Duodenal mucosa (tissue), 2 donors: Measurements from ENCODE around the gene FEV.
A peak's percentile ranks its signal among the peaks of the same experiment; 100 is the strongest.

Experiments
- H3K27ac ChIP-seq: one replicate; pipeline ENCODE4 v1.7.0; 2013; ENCODE audit warnings: low read depth, low read length
- H3K27me3 ChIP-seq, 2 donors: one replicate each; pipeline ENCODE4 v1.7.0; 2013; ENCODE audit warnings: low read length in 2 of 2, control low read depth in 1 of 2; ENCODE audit not compliant: insufficient read depth in 2 of 2, control insufficient read depth in 1 of 2
- H3K36me3 ChIP-seq, 2 donors: one replicate each; pipeline ENCODE4 v1.7.0; 2013; ENCODE audit warnings: low read length in 2 of 2, control low read depth in 1 of 2; ENCODE audit not compliant: insufficient read depth in 2 of 2, control insufficient read depth in 1 of 2
- H3K4me1 ChIP-seq, 2 donors: one replicate each; pipeline ENCODE4 v1.7.0; 2013; ENCODE audit warnings: low read length in 2 of 2, control low read depth in 1 of 2; ENCODE audit not compliant: insufficient read depth in 2 of 2, control insufficient read depth in 1 of 2
- H3K4me3 ChIP-seq, 2 donors: one replicate each; pipeline ENCODE4 v1.7.0; 2013; ENCODE audit warnings: low read length in 2 of 2, low read depth in 1 of 2
- H3K9ac ChIP-seq, 2 donors: one replicate each; pipeline ENCODE4 v1.7.0; 2013; ENCODE audit warnings: low read length in 2 of 2, low read depth in 1 of 2
- H3K9me3 ChIP-seq, 2 donors: one replicate each; pipeline ENCODE4 v1.7.0; 2013; ENCODE audit warnings: low read length in 2 of 2, control low read depth in 1 of 2; ENCODE audit not compliant: control insufficient read depth in 1 of 2

The FEV gene

DNA sequence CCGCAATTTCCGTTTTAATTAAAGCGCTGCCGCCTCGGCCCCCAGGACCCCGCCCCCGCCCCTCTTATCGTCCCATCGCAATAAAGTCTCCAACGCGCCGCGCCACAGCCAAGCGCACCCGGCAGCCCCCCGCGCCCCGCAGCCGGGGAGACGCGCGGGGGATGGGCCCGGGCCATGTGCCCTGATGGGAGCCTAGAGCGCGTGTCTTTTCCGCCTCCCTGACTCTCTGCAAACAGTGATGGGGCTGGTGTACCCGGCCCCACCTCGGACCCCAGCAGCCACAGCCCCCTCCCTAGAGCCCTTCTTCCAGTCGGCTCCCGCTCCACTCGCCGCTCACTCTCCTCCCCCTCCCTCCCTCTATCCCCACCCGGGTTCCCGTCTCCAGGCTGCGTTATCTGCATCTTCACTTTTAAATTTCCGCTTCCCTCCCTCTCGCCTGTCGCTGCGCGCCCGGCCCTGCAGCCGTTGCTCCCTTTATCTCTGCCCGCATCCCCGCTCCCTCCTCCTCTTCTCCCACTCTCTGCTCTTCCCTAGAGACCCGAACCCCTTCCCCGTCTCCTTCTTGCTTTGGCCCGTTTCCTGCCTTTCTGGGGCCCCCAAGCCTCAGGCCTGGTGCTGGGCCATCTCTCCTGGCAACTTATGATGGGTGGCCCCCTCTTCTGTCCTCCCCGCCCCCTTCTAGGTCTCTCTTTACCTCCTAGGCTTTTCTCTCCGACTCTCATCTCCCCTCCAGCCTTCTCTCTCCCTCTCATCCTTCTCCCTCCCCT, 524 bp upstream of the FEV start:
- H3K9ac ChIP-seq: no peak overlapping the region
- no peak overlapping the region for H3K27ac ChIP-seq
- no peak overlapping the region for H3K4me3 ChIP-seq
- H3K9me3 ChIP-seq: no peaks in the 10 kb centered on the region
- H3K4me1 ChIP-seq: peaks cover 4 to 23% of the 10 kb centered on the region in 2 donors
- no peaks in the 10 kb centered on the region for H3K36me3 ChIP-seq
- H3K27me3 ChIP-seq: peaks cover 81 to 90% of the 10 kb centered on the region in 2 donors

DNA sequence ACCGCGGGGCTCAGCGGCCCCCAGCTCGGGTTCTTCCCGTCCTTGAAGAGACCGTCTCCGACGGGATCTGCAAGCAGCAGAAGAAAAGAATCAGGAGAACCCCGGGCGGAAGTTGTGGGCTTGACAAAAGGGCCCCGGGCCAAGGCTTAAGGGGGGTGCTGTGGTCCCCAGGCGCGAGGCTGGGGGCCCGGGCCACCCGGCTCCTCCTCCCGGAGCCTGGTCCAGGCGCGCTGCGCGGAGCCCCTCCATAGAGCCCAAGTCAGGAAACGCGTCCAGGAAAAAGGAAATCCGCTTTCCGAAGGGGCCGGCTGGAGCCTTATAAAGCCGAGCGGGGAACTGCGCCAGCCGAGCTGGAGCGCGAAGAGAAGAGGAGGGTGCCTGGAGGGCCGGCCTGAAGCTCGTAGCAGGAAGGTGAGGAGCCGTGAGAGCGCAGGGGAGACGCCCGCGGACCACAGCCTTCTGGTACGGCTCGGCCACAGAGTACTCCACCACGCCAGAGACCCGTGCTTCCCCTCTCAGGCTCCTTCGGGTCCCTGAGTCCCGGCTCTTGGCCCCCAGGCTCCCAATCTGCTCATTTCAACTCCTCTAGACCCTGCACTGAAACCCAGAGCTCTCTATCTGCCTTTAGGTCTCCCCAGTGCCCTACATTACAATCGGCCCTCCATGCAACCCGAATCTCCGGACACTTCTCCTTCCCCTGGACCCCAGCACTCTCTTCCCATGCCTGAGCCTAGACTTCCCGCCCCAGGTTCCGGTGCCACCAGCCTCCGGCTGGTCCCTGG, 554 bp downstream of the FEV start:
- H3K27ac ChIP-seq: no peak overlapping the region
- no peak overlapping the region for H3K9ac ChIP-seq
- H3K27me3 ChIP-seq: peaks cover 79 to 80% of the 10 kb centered on the region in 2 donors
- H3K36me3 ChIP-seq: no peaks in the 10 kb centered on the region
- no peaks in the 10 kb centered on the region for H3K9me3 ChIP-seq
- H3K4me3 ChIP-seq: peak overlapping the region; percentile 16 to 20
- peaks cover 13 to 31% of the 10 kb centered on the region in 2 donors for H3K4me1 ChIP-seq

DNA sequence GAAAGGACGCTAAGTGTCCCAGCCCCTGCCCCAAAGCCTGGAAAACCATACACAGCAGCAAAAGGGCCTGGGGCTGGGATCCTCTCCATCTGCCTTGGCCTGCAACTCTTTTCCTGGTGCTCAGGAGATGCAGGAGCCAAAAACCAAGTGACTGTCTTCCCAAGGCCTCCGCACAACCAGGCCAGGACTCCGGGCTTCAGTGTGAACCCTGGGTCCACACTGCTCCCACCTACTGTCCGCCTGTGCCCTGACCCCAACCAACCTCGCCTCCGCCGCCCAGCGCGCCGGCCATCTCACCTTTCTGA, 1.1 kb downstream of the FEV start:
- no peaks in the 10 kb centered on the region for H3K36me3 ChIP-seq
- H3K9ac ChIP-seq: no peak overlapping the region
- peaks cover 14 to 31% of the 10 kb centered on the region in 2 donors for H3K4me1 ChIP-seq
- H3K4me3 ChIP-seq: no peak overlapping the region
- H3K27ac ChIP-seq: no peak overlapping the region
- H3K27me3 ChIP-seq: peaks cover 74 to 75% of the 10 kb centered on the region in 2 donors
- H3K9me3 ChIP-seq: no peaks in the 10 kb centered on the region

DNA sequence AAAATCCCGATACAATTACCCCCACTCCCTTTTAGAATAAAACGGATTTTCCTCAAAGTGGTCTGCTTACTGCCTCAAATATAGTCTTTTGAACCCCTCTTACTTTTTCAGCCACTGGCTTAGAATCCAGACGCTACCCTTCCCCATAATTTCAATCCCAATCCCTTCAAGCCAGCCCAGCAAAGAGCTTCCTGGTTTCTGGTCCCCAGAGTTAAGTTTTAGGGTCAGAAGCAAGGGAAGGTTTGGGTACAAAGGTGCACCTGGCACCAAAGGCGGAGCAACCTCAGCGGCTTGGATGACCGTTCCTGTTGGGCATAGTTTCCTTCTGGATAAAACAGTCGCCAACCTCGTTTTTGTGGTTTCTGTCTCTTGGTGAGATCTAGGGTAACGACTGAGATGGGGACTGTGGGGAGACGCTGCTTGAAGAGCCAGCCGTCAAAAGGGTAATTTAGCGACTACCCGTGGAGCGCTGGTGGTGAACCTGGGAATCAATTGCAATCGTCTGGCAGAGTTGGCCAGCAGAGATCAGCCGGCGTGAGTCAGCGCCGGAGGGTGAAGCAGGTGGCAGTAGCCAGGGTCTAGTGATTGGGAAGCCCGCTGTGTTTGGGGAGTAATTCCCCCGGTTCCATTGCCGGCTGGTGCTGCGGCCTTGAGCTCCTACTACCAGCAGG, 1.6 kb downstream of the FEV start:
- H3K4me1 ChIP-seq: peaks cover 14 to 31% of the 10 kb centered on the region in 2 donors
- no peaks in the 10 kb centered on the region for H3K36me3 ChIP-seq
- H3K27ac ChIP-seq: no peak overlapping the region
- H3K9me3 ChIP-seq: no peaks in the 10 kb centered on the region
- no peak overlapping the region for H3K9ac ChIP-seq
- H3K4me3 ChIP-seq: no peak overlapping the region
- peaks cover 70 to 74% of the 10 kb centered on the region in 2 donors for H3K27me3 ChIP-seq

DNA sequence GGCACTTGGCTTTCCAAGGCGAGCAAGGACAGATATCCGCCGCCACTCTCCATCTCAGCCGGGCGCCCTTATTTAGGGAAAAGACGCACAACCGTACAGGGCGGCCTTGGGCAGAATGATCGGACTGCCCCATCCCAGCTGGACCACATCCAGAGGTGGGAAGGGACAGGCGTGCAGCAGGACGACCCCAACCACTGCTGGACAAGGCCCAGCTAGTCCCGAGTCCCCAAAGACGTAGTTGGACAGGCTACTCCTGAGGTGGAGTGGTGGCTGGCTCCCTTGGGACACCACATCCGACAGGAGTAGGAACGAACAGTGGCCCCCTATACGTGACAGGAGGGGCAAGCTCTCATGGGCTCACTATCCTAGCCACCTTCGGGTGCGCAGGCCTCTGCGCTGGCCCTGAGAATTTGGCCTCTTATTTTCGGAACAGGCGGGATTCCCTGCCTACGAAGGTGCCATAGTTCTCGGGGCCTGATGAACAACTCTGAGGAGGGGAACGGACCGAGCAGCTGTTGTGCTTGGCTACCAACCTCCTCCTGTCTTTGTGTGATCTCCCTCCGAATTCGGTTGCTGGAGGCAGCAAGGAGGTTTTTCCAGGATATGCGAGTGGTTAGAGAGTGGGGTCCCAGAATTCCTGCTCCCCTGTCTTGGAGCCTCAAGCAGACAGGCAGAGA, 2.3 kb downstream of the FEV start:
- Histone ChIP-seq H3K36me3 (no peaks in the 10 kb centered on the region), H3K9me3 (no peaks in the 10 kb centered on the region), H3K27me3 (peaks cover 67 to 72% of the 10 kb centered on the region in 2 donors), H3K4me3 (no peak overlapping the region), H3K4me1 (peaks cover 14 to 31% of the 10 kb centered on the region in 2 donors), H3K27ac (no peak overlapping the region), H3K9ac (no peak overlapping the region)

DNA sequence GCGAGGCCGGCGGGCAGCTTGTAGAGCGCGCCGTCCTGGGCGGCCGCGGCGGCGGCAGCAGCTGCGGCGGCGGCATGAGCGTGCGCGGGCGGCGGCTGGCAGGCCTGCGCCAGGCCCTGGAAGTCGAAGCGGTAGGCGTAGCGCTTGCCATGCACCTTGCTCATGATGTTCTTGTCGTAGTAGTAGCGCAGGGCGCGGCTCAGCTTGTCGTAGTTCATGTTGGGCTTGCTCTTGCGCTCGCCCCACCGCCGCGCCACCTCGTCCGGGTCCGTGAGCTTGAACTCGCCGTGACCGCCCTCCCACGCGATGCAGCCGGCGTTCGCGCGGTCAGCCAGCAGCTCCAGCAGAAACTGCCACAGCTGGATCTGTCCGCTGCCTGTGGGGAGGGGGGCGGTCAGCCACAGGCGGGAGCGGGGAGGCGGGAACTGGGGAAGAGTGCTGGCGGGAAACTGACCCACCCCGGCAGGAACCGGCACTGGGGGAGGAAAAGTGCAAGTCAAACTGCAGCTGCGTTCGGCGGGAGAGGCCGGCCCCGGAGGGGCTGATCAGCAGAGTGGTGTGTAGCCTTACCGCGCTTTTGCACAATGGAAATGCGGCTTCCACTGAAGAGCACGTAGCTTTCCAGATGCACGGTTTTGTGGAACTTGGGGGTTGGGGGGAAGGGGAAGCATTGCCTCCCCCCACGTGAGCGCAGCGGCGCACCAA, 3.0 kb downstream of the FEV start:
- peaks cover 67 to 68% of the 10 kb centered on the region in 2 donors for H3K27me3 ChIP-seq
- no peak overlapping the region for H3K9ac ChIP-seq
- H3K4me1 ChIP-seq: peaks cover 14 to 31% of the 10 kb centered on the region in 2 donors

DNA sequence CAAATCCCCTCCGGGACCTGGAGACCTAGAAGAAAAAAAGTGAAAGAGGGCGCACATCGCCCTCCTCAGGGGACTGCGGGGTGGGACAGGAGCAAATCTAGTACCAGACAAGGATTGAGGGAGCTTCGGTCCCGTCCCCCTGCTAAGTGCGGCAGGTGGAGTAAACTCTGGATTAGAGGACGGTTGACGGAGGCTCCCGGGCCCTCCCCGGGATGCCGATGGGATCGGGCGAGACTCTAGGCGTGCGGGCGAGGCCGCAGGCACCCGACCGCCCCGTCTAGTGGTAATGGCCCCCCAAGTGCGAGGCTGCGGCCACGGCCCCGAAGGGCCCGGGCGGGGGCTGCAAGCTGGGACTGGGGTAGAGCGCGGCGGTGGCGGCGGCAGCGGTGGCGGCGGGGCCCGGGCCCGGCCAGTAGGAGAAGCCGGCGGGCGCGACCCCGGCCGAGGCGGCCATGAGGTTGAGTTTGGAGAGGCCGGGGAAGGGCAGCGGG, 3.5 kb downstream of the FEV start:
- peak overlapping the region in 1 of 2 donors; percentile 48 for H3K4me3 ChIP-seq
- H3K9me3 ChIP-seq: no peaks in the 10 kb centered on the region
- no peaks in the 10 kb centered on the region for H3K36me3 ChIP-seq
- H3K27ac ChIP-seq: no peak overlapping the region
- peaks cover 14 to 31% of the 10 kb centered on the region in 2 donors for H3K4me1 ChIP-seq
- peaks cover 61 to 62% of the 10 kb centered on the region in 2 donors for H3K27me3 ChIP-seq
- H3K9ac ChIP-seq: no peak overlapping the region

More for the DNA sequence above, 3.0 kb downstream of the FEV start:
- Histone ChIP-seq H3K36me3 (no peaks in the 10 kb centered on the region), H3K4me3 (peak overlapping the region; percentile 19 to 51), H3K9me3 (no peaks in the 10 kb centered on the region), H3K27ac (no peak overlapping the region)

DNA sequence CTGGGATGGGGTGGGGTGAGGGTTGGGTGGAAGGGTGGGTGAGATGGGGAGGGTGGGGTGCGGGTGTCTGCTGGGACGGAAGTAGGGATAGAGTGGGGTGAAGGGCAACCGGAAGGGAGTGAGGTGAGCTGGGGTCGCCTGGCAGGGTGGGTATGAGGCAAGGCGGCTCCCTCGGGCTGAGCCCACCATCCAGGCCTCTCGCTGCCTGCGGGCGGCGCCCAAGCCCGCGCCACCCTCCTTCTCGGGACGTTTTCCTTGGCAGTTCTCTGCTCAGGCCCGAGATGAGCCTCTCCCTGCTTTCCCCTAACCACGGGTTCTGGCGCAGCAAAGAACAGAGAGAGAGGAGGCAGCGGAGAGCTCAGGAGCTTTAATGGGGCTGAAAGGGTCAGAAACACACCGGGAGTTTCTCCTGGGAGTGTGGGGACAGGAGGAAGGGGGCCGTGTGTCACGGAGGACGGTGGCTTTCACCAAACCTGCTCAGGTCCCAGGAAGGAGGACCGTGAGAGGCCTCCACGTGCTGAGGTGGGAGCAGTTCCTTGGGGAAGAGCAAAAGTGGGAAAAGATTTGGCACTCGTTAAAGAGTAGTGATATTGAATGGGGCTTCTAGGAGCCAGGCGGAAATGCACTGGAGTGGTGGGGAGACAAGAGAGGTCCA, 4.1 kb downstream of the FEV start:
- no peaks in the 10 kb centered on the region for H3K9me3 ChIP-seq
- H3K36me3 ChIP-seq: no peaks in the 10 kb centered on the region
- H3K27me3 ChIP-seq: peaks cover 55 to 56% of the 10 kb centered on the region in 2 donors
- no peak overlapping the region for H3K27ac ChIP-seq
- no peak overlapping the region for H3K9ac ChIP-seq
- peak overlapping the region; percentile 19 to 48 for H3K4me3 ChIP-seq
- H3K4me1 ChIP-seq: peaks cover 20 to 31% of the 10 kb centered on the region in 2 donors
